Neural cell (in vitro differentiated cells): ENCODE data around the gene ATP5F1E.

Experiments
- CTCF ChIP-seq: fragments of 450-650 bp; IDR thresholded peaks from 2 replicates; pipeline ENCODE4 v1.5.1; 2014; ENCODE audit warnings: antibody characterized with exemption, mild to moderate bottlenecking, moderate library complexity; ENCODE audit not compliant: poor library complexity, severe bottlenecking
- EZH2 ChIP-seq: fragments of 200-600, 300-800 bp; shearing (Covaris generic), sonication (generic); IDR thresholded peaks from 2 replicates; pipeline ENCODE4 v1.6.1; 2014; ENCODE audit warnings: antibody characterized with exemption, low read length, borderline replicate concordance, mild to moderate bottlenecking; ENCODE audit not compliant: insufficient read depth, poor library complexity, severe bottlenecking
- RAD21 ChIP-seq: fragments of 450-650 bp; conservative IDR thresholded peaks from 2 replicates; pipeline ENCODE4 v1.6.1; 2014; ENCODE audit warnings: antibody characterized with exemption, mild to moderate bottlenecking, moderate library complexity
- SMC3 ChIP-seq: fragments of 450-650 bp; conservative IDR thresholded peaks from 2 replicates; pipeline ENCODE4 v1.6.1; 2014; ENCODE audit warnings: antibody characterized with exemption, mild to moderate bottlenecking, moderate library complexity; ENCODE audit not compliant: poor library complexity

- TF ChIP-seq CTCF (no peak), RAD21 (no peak), EZH2 (no peak), SMC3 (no peak)
Measured at GRCh38 chr20:59046862-59047261, 14.7 kb upstream of the ATP5F1E start.
